SIG-M5 treated with dmso at 0.1 percent for 504 hours (cell line): ENCODE data around the gene ATG7.
"Not testable (repeated sequence)": the region's sequence is repeated elsewhere in the genome, so short reads cannot be mapped to it uniquely, and the experiment has no call there.

Experiments
- DNase-seq: peaks from one replicate; lab custom pipeline; 2025; ENCODE audit not compliant: unreplicated experiment; lab: John Stamatoyannopoulos, UW

ATG7 gene

DNA sequence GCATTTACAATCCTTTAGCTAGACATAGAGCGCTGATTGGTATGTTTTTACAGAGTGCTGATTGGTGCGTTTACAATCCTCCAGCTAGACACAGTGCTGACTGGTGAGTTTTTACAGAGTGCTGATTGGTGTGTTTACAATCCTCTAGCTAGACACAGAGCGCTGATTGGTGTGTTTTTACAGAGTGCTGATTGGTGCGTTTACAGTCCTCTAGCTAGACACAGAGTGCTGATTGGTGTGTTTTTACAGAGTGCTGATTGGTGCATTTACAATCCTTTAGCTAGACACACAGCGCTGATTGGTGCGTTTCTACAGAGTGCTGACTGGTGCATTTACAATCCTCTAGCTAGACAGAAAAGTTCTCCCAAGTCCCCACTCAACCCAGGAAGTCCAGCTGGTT is 76.7 kb downstream of the ATG7 start:
- DNase-seq: not testable (repeated sequence)

- DNase-seq: no peak
Measured at GRCh38 chr3:11349446-11349845, 77.2 kb downstream of the ATG7 start.

DNA sequence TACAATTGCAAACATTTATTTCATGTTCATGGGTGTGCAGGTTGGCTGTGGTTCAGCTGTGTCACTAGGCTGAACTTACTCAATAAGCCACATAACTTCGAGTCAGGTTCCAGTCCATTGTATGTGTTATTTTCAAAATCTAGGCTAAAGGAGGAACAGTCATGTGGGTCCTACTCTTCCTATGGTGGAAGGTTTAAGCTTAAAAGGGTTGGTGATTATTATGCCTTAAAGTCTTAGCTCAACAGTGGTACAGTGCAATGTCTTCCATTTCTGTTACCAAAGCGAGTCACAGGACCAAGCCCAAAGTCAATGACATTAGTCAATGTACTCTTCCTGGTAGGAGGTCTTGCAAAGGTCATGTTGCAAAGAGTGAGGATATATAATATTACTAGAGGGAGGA is 78.2 kb downstream of the ATG7 start:
- DNase-seq: no peak

DNA sequence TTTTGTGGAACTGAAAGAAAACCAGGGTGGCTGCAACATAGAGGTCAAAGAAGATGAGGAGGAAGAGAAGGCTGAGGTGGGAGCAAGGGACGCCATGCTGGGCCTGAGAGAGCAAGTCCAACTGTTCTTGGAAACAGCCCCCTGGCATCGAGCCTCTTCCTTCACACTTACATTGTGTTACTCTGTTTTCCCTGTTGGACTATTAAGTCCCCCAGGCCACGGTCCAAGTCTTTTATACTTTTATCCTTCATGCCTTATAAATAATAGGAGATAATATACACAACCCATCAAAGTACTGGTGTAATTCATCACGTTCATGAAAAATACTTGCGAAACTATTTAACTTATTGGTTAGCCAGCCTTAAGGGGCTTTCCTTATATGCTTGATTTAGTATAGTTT is 79.3 kb downstream of the ATG7 start:
- DNase-seq: no peak

GRCh38 chr3:11356269-11356668 is 84.1 kb downstream of the ATG7 start:
- no peak for DNase-seq

GRCh38 chr3:11362600-11362999 is 90.4 kb downstream of the ATG7 start:
- no peak for DNase-seq

DNA sequence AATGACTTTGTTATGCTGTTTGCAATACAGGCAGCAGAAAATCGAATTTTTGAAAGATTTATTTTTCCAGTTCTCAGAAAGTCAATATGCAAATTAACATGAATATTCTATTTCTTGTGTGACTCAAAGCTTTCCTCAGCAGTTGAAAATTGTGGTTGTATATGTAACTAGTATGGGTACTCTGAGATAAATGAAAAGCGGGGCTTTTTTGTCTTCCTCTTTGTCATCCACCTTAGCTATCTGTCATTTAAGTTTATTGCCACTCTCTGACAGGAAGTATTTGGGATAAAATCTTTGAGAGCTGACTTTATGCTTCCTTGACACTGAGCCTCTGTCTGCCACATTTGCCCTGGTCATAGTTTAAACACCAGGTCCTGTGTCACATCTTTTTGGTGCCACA is 91.5 kb downstream of the ATG7 start:
- no peak for DNase-seq

DNA sequence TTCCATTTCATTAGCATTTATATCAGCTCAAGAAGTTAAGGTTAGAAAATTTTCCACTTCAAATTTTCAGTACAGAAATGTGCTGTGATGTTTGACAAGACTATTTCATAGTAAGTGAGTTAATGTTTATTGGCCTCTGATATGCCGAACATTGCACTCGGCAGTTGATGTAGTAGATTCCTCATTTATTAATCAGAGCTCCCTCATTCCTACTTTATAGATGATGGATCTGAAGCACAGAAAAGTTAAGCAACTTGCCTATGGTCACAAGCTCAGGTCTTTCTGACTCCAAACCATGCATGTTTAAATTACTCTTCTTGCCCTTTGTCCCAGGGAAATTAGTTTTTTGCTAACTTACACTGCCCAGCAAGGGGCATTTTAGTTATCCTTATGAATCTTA is 92.0 kb downstream of the ATG7 start:
- no peak for DNase-seq

DNA sequence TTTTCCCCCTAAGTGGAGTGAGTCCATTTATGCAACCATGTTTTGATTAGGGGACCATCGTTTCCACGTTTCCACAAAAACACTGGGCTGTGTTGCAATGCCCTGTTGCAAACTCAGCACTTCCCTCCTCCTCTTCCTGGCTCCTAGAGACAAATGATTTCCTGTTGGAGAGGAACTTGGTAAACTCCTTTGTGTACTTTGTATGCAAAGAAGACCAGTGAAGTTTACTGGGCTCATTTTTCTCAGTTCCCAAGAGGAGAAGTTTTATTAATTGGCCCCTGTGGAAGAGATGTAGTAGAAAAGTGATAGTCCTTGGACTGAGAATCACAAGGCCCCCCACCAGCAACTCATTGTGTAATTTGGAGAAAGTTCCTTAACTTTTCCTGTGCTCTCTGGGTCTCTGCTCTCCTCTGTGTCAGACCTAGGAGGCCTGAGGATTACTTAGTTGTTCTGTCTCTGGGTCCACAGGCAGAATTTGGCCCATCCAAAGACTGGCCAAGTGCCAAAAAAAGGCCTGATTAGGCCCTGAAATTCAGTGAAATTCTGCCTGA is 95.0 kb downstream of the ATG7 start:
- DNase-seq: peak; percentile 51

DNA sequence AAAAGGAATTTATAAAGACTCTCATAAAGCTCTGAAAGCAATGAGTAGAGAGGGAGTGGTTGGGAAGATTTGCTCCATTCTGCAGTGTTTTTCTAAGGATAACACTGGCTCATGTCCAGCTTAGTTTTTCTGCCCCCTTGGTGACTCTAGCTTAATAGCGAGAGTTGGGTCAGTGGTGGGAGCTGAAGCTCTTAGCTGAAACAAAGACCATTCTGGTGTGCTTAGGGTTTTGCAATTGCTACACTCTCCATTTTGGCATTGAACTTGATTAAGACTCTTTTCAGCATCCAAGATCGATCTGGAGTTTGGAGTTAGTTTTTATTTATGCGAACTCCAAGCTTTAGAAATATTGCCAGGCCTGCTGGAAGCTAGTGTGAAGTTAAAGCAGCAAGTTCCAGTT is 98.0 kb downstream of the ATG7 start:
- no peak for DNase-seq

DNA sequence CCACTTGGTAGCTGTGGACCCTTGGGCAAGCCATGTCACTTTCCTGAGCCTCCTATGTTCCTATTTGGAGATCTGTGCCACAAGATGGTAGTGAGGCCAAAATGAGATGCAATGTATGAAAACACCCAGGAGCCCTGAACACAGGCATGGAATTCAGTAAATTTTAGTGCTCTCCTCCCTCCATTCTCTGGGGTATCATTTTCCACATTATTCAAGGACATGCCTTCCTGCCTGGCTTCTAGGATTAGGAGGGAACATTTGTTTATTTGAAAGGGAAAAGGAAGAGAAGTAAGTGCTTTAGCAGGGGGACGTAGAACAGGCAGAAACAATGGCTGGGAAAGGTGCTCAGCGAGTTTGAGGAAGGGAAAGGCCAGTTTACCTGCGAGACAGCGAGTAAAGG is 98.8 kb downstream of the ATG7 start:
- DNase-seq: no peak

GRCh38 chr3:11371747-11372146 is 99.5 kb downstream of the ATG7 start:
- no peak for DNase-seq

DNA sequence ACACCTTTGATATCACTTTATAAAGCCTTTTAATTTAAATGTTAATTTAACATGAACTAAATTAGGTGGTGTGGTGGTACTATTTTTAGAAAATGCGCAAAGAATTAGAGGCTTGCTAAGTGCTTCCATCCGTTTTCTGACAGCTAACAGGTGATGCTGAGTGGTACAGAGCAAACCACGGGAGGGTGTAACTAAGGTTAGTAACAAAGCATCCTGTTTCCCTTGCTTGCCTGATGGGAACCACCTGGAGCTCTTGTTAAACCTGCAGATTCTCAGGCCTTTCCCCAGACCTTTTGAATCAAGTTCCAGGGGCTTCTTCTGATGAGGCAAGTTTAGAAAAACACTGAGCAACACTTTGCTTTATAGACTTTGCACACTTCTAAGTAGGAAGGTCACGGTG is 101.0 kb downstream of the ATG7 start:
- DNase-seq: no peak

- no peak for DNase-seq
Measured at GRCh38 chr3:11373654-11374053, 101.5 kb downstream of the ATG7 start.

GRCh38 chr3:11375333-11376088 is 103.3 kb downstream of the ATG7 start:
- DNase-seq: no peak

DNA sequence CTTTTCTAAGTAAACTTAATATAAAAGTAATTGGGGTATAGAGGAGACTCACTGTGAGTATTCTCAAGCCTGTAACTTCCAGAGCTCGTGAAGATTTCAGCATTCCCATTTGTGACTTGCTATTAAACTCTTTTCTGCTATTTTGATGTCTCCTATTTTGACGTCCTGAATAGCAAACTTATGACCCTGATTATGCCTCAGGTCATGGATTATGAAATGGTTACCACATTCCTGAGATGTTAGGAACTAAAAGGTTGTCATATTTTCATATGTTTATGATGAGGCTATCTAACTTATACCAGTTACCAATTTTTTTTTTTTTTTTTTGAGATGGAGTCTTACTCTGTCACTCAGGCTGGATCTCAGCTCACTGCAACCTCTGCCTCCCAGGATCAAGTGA is 105.5 kb downstream of the ATG7 start:
- DNase-seq: no peak

GRCh38 chr3:11379238-11379823 is 107.1 kb downstream of the ATG7 start:
- DNase-seq: peak; percentile 47

DNA sequence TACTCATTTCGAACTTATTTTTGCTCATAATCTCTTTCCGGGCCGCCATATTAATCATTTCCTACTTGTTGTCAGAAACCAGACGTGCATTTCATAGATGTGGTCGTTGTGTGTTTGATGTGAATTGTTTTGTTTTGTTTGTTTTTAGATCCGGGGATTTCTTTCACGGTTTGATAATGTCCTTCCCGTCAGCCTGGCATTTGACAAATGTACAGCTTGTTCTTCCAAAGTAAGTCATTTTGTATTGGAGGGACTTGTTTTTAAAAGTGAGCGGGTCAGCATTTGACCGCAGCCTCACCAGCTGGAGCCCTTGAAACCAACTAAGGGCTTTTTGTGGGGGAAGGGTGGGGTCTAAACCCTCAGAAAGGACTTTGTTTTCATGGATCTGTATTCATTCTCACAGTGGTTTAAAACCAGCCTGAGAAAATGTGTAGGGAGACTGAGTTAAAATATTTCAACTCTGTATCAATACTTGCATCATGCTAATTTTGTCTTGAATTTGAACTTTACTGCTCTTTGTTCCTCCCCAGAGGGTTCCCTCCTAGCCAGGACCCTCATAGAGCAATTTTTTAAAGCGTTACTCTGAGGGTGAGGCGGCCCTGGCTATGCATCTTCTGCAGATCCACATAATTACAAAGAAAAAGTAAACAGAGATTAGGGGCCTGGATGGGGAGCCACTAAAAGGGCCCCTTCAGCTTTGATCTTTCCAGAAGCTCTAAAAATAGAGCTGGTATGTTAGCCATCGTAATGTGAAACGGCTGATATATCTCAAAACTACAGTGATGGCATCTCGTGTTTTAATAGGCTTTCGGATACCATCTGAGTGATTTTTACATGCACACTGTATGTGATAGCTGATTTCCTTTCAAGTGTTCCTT is 107.9 kb downstream of the ATG7 start:
- no peak for DNase-seq

GRCh38 chr3:11381141-11381540 is 108.9 kb downstream of the ATG7 start:
- DNase-seq: no peak

GRCh38 chr3:11381563-11381962 is 109.4 kb downstream of the ATG7 start:
- no peak for DNase-seq

DNA sequence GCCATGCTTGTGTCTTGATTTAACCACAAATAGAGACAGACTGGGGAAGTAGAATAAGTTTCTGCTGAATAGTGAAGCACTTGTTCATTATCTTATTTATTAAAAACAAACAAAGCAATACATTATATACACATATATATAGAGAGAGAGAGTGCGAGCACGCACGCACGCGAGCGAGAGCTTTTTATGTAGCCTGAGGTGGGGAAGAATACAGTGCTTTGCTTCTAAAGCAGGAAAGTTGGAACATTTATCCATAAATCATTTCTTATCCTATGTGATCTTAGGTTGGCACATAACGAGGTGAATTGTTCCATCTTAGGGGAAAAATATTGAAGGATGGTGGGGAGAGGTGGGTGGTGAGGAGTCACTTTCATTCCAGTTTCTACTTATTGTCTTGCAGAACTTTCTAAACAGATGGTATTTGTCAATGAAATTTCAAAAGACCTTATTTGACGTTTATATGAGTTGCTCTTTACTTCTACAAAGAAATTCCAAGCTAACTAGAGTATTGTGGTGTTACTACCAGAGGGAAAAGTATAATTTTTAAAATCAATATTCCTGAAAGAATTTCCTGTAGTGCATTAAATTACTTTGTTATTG is 110.0 kb downstream of the ATG7 start:
- no peak for DNase-seq
